Activated effector memory CD4-positive, alpha-beta T cell treated with Interleukin-2 at 50 U/mL for 16 hours (primary cell): ENCODE data around the gene APC2.

ENCODE experiments used
- DNase-seq: peaks from one replicate; pipeline ENCODE4 v3.0.0-alpha.2; 2020

The APC2 gene

DNA sequence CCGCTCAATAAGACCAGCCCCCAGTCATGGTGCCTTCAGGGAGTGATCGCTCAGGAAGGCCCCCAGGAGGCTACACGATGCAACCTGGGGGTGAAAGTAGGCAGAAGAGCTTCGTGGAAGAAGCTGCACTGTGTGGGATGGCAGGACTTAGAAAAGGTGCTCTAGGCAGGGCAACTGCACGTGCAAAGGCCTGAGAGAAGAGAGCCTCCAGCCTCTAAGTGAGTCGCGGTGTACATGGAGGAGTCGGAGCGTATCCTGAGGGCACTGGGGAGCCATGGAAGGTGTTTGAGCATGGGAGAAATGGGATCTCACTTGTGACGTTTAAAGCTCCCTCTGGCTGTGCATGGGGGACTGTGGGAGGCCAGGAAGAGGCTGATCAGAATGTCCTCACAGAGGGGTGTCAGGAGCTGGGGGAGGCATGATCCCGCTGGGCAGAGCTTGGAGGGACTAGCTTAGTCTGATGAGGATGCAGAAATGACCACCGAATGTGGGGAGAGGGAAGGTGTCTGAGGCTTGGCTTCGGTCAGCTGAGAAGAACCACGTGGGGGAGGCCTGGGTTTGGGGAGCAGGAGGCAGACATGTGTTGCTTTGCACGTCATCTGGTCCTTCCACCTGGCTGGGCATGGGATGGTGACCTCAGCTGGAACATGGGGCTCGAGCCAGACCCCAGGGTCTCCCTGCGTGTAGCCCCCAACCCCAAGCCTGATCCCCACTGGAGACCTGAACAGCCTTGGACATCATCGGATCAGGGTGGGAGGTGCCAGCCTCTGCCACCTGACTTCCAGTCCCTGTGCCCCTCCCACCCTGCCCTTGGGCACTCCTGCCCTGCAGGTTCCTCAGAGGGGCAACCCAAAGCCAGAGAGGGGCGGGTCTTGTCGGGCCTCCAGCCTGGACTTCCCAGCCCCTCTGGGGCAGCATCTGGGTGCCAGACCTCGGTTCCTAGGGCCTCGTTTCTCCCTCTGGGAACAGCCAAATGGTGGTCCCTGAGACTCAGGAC is 1.1 kb downstream of the APC2 start:
- no peak for DNase-seq

DNA sequence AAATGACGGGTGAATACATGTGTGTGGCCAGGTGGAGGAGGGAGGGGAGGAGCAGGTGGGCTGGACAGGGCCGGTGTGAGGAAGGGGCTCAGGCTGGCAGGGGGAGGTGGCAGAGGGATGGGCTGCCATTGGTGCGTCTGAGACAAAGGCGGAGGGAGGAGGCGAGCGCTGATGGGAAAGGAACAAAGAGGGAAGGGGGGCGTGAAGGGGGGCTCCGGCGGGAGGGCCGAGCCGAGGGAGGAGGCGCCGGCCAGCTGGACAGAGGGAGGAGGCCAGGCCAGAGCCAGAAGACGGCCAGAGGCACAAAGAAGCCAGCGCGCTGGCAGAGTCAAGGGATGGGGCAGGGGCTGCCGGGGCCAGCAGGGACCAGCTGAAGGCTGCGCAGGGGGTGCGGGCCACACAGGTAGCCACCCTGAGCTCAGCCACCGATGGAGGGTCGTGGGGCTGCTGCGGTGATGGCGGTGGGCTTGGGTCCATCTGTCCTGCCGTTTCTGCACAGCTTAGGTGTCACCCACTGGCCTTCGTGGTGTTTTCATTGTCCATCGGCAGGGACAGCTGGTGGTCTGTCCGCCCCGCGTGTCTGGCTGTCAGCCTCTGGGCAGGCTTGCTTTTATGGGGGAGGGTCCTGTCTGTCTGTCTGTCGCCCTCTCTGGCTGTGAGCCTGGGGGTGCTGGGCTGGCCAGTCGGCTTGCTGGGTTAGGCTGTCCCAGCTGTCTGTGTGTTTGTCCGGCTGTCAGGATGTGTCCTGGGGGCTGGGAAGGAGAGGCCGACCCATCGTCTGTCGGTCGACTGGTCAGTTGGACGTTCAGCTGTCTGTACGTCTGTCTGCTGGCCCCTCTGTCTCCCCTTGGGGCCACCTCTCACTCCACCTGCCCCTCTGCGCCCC is 2.2 kb downstream of the APC2 start:
- no peak for DNase-seq

DNA sequence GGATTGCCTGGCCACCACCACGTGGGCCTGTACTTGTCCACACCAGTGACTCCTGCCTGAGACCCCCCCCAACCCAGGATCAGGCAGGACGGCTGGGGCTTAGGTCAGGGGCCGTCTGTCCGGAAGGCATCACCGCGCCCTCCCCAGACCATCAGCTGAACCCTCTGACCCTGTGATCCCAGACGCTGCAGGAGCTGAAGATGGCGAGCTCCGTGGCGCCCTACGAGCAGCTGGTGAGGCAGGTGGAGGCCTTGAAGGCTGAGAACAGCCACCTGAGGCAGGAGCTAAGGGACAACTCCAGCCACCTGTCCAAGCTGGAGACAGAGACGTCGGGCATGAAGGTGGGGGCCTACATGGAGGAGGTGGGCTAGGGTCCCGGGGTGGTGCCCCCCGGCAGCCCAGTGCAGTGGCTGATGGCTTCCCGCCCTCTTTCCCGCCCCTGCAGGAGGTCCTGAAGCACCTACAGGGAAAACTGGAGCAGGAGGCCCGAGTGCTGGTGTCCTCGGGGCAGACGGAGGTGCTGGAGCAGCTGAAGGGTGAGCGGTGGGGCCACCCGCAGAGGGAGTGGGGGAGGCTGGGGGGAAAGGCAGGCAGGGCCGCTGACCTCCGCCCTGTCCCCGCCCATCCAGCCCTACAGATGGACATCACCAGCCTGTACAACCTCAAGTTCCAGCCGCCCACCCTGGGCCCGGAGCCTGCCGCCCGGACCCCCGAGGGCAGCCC is 3.0 kb downstream of the APC2 start:
- DNase-seq = no peak

DNA sequence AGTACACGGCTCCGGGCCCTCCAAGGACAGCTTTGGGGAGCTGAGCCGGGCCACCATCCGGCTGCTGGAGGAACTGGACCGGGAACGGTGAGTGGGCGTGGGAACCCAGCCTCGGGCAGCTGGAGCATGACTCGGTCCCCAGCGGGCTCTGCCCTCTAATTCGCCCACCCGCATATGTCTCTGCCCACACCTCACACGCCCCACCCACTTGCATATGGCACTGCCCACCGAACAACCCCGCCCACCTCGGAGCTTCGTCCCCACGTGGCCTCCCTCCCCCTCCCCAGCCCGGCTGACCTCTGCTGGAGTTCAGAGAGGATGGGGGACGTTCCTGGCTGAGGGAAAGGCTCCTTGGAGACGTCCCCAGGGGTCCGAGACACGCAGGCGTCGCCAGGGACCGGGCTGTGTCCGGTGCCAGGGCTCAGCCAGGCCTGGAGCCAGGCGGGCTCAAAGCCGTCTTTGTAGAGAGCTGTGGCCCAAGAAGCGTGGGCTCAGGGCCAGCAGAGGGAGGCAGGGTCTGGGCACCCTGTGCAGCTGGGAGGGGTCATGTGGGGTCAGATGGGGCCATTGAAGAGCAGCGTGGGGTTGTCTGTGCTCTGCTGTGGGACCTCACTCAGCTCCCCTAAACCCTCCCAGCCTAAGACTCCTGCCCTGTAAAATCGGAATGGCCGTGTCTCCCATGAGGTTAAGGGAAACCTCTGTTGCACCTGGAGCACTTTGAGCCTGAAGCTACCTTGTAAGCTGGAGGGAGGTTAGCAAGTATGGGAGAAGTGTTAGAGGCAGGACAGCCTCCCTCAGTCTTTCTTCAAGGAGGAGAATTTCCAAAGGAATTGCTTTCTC is 3.8 kb downstream of the APC2 start:
- no peak for DNase-seq

DNA sequence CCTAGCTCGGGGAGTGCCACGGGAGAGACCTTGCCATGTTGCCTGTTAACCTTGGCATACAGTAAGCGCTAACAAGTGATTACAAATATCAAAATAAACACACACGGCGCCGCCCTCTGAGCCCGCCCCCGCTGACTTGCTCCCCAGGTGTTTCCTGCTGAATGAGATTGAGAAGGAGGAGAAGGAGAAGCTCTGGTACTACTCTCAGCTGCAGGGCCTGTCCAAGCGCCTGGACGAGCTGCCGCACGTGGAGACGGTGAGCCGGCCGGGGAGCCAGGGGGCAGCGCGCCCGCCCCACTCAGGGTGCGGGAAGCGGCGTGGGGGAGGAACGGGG is 5.0 kb downstream of the APC2 start:
- no peak for DNase-seq

DNA sequence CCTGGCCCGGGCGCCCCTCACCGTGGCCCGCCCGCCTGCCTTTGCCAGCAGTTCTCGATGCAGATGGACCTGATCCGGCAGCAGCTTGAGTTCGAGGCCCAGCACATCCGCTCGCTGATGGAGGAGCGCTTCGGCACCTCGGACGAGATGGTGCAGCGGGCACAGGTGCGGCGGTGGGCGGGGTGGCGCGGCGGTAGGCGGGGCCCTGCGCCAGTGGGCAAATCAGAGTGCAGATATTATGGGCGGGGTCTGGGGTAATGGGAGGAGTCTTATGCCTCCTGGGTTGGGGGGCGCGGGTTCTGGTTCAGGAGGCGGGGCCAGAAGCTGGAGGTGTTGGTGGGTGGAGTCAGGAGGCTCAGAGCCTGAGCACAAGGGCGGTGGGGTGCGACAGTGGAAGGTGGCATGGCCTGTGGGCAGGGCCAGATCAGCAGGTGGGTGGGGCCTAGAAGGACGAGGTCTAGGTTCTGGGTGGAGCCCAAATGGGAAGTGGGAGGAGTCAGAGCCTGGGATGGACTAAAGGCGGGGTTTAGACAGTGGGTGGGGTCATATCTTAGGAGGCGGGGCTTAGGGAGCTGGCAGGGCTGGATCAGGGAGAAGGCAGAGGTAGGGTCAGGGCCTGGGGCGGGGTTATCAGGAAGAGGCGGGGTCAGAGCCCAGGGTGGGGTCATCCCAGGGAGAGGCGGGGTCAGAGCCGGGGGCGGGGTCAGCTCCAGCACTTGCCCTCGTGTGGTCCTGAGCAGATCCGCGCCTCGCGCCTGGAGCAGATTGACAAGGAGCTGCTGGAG is 5.6 kb downstream of the APC2 start:
- peak; percentile 20 for DNase-seq

DNA sequence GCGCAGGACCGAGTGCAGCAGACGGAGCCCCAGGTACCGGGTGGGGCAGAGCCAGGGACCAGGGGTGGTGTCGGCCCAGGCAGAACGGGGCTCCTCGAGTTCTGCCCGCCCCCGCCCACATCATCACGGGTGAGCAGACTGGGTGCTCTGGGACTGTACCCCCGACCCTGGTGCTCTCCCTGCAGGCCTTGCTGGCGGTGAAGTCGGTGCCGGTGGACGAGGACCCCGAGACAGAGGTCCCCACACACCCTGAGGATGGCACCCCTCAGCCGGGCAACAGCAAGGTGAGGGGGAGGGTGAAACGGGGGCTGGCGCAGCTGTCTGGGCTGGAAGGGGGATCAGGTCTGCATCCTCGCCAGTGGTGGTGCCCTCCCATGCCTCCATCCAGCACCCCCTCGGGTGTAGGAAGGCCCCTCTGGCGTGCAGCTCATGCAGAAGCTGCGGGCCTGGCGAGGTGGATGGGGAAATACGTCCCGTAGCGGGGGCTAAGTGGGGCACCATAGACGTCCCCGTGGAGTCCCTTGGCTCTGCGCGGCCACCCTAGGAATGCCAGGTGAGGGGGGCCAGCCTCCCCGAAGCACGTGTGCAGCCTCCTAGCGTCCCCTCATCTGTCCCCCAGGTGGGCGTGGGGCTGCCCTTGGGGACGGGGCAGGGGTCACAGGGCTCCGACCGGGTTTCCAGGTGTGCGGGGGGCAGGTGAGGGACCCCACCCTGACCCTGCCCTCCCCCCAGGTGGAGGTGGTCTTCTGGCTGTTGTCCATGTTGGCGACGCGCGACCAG is 6.4 kb downstream of the APC2 start:
- no peak for DNase-seq

DNA sequence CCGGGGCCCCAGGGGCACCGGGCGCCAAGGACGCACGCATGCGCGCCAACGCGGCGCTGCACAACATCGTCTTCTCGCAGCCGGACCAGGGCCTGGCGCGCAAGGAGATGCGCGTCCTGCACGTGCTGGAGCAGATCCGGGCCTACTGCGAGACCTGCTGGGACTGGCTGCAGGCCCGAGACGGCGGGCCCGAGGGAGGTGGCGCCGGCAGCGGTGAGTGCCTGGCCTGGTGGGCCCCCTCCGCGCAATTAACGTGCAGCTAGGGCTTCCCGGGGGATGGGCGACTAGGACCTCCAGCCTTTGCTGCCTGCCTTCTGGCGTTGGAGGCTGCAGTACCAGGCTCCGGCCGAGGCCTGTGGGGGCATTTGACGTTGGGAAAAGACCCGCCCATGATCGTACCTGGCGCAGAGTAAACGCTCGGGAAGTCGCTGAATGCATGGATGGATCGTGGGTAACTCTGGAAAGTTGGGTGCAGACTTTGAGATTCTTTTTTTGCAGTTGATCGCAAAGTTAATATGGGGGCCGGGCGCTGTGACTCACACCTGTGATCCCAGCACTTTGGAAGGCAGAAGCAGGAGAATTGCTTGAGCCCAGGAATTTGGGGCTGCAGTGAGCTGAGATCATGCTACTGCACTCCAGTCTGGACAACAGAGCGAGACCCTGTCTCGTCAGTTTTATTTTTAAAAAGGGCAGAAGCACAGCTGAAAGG is 7.3 kb downstream of the APC2 start:
- DNase-seq = no peak

DNA sequence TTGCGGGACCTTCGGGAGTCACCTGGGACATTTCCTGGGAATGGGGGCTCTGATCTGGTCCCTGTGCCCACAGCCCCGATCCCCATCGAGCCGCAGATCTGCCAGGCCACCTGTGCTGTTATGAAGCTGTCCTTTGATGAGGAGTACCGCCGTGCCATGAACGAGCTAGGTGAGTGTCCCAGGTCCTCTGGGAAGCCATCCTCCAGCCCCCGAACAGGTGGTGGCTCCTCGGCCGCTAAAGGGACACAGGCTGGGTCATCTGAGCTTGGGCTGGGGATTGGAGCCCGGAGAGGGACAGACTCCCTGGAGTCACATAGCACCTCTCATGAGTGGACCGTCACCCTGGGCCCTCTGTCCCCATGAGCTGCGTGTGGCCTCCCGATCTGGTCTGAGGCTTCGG is 8.0 kb downstream of the APC2 start:
- DNase-seq = no peak

DNA sequence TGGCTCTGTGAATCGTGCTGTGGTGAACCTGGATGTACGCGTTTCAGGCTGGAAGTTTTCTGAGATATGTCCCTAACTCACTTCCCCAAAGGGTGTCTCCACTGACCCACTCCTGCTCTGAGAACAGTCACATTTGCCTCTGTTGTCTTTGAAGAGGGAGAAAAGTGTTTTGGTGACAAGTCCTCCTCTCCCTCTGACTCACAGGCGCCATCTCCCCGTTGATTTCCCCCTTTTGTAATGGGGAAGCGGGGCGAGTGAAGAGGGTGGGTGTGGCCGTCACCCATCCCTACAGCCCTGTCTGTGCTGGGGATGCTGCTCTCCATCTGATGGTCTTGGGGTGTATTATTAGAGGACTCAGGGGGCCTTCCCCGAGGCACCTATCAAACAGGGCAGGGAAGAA is 9.6 kb downstream of the APC2 start:
- no peak for DNase-seq

DNA sequence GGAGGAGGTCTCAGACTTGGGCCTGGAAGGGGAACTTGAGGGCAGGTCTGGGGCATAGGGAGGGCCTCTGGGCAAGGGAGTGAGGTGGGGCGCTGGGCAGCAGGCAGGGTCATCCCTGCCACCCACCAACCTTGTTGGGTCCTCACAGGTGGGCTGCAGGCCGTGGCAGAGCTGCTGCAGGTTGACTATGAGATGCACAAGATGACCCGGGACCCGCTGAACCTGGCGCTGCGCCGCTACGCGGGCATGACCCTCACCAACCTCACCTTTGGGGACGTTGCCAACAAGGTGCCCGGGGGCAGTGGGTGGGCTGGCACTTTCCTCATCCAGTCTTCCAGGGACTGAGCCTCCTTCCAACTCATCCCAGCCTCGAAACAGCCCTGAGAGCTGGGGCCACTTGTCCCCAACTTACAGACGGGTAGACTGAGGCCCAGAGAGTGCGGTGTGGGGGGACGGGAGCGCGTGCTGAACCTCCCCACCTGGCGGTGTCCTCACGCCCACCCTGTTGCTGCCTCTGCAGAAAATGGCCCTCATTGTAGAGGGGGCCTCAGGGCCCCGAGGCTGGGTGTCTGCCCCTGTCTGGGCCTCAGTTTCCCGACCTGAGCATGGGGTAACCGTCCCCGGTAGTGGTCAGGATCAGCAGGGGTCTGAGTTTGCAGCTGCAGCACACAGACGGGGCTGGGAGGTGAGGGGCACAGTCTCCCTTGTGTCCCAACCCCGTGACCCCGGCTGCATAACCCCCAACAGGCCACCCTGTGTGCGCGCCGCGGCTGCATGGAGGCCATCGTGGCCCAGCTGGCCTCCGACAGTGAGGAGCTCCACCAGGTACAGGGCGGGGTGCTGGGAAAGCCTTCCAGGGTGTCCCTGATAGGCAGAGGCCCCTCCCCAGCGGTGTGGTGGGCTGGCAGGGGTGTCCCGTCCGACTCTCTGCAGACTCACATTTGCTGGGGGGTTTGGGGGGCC is 10.4 kb downstream of the APC2 start:
- DNase-seq = no peak

DNA sequence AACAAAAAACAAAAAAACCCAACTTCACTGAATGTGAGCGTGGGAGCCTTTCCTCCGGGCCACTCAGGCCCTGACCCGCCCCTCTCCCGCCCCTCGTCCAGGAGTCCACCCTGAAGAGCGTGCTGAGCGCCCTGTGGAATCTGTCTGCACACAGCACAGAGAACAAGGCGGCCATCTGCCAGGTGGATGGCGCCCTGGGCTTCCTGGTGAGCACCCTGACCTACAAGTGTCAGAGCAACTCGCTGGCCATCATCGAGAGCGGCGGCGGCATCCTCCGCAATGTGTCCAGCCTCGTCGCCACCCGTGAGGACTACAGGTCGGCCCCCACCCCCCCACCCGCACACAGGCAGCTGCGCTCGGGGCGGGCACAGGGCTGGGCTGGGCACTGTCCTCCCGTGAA is 11.9 kb downstream of the APC2 start:
- no peak for DNase-seq

DNA sequence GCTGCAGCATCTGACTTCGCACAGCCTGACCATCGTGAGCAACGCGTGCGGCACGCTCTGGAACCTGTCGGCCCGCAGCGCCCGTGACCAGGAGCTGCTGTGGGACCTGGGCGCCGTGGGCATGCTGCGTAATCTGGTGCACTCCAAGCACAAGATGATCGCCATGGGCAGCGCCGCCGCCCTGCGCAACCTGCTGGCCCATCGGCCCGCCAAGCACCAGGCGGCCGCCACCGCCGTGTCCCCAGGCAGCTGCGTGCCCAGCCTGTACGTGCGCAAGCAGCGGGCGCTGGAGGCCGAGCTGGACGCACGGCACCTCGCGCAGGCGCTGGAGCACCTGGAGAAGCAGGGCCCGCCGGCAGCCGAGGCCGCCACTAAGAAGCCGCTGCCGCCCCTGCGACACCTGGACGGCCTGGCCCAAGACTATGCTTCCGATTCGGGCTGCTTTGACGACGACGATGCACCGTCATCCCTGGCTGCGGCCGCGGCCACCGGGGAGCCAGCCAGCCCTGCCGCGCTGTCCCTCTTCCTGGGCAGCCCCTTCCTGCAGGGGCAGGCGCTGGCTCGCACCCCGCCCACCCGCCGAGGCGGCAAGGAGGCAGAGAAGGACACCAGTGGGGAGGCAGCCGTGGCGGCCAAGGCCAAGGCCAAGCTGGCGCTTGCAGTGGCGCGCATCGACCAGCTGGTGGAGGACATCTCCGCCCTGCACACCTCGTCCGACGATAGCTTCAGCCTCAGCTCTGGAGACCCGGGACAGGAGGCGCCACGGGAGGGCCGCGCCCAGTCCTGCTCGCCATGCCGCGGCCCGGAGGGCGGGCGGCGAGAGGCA is 15.5 kb downstream of the APC2 start:
- DNase-seq = no peak

DNA sequence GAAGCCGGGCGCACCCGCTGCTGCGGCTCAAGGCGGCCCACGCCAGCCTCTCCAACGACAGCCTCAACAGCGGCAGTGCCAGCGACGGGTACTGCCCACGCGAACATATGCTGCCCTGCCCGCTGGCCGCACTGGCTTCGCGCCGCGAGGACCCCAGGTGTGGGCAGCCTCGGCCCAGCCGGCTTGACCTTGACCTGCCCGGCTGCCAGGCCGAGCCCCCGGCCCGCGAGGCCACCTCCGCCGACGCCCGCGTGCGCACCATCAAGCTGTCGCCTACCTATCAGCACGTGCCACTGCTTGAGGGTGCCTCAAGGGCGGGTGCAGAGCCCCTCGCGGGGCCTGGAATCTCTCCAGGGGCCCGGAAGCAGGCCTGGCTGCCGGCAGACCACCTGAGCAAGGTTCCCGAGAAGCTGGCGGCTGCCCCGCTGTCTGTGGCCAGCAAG is 16.1 kb downstream of the APC2 start:
- DNase-seq = no peak

DNA sequence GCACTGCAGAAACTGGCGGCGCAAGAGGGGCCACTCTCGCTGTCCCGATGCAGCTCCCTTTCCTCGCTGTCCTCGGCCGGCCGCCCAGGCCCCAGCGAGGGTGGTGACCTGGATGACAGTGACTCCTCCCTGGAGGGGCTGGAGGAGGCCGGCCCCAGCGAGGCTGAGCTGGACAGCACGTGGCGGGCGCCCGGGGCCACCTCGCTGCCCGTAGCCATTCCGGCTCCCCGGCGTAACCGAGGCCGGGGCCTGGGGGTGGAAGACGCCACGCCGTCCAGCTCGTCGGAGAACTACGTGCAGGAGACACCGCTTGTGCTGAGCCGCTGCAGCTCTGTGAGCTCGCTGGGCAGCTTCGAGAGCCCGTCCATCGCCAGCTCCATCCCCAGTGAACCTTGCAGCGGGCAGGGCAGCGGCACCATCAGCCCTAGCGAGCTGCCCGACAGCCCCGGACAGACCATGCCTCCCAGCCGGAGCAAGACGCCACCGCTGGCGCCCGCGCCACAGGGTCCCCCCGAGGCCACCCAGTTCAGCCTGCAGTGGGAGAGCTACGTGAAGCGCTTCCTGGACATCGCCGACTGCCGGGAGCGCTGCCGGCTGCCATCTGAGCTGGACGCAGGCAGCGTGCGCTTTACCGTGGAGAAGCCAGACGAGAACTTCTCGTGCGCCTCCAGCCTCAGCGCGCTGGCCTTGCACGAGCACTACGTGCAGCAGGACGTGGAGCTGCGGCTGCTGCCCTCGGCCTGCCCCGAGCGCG is 16.7 kb downstream of the APC2 start:
- DNase-seq = no peak

DNA sequence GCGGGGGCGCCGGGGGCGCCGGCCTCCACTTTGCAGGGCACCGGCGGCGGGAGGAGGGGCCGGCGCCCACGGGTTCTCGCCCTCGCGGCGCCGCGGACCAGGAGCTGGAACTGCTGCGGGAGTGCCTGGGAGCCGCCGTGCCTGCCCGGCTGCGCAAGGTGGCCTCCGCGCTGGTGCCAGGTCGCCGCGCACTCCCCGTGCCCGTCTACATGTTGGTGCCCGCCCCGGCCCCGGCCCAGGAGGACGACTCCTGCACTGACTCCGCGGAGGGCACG is 17.2 kb downstream of the APC2 start:
- no peak for DNase-seq
